PC-9 (cell line): ENCODE measurements around the gene CYB561.

Source experiments
- CTCF ChIP-seq: fragments of 200-600 bp; sonication (generic); conservative IDR thresholded peaks from 2 replicates; pipeline ENCODE4 v1.6.1; 2017; ENCODE audit warnings: mixed run types, antibody characterized with exemption, mild to moderate bottlenecking, moderate library complexity
- EZH2 ChIP-seq: fragments of 200-600 bp; sonication (generic); IDR thresholded peaks from 2 replicates; pipeline ENCODE4 v1.8.0; 2017; ENCODE audit warnings: antibody characterized with exemption, low read depth

GRCh38 chr17:63445571-63445953 is 544 bp downstream of the CYB561 start:
- TF ChIP-seq CTCF: no peak; the same call in 1 of the 2 replicates
- TF ChIP-seq EZH2: no peak
